Upper lobe of left lung (tissue), 4 donors: ENCODE measurements around the gene ARFGAP2.

Experiments
- EP300 ChIP-seq, 4 donors: sonication (generic); formaldehyde crosslinking; IDR thresholded peaks; one replicate each; pipeline ENCODE4 v1.5.1; 2017; ENCODE audit warnings: antibody characterized with exemption in 4 of 4, control low read depth in 2 of 4
- POLR2A ChIP-seq, 4 donors: fragments of 450-650 bp; IDR thresholded peaks; one replicate each; pipeline ENCODE4 v1.5.1; 2016 to 2017; ENCODE audit warnings: antibody characterized with exemption in 4 of 4, mild to moderate bottlenecking in 2 of 4
- TF ChIP-seq, protein P1 (sequence below), 6 experiments: fragments of 450-650 bp in 4 of 6; fragments of 200-600 bp in 2 of 6; sonication (generic) in 2 of 6; IDR thresholded peaks; one replicate each; pipeline ENCODE4 v1.5.1; 2016 to 2019; ENCODE audit warnings: antibody characterized with exemption in 6 of 6

DNA sequence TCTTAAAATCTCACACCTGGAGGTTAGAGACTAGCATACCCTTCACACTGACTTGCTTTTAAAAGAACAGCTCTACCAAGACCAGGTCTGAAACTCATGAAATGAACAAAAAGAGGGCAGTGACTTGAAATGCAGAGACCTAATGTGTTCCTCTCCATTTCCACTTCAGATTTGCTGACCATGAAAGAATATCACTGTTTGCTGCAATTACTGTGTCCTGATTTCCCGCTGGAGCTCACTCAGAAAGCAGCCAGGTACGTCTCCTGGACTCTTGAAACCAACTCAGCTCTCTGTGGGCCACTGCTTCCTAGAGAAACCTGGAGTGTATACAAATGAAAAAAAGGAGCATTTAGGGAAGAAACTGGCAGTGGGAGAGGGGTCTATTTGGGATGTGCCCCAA lies 39.2 kb downstream of the ARFGAP2 start:
- TF ChIP-seq, protein P1, sequence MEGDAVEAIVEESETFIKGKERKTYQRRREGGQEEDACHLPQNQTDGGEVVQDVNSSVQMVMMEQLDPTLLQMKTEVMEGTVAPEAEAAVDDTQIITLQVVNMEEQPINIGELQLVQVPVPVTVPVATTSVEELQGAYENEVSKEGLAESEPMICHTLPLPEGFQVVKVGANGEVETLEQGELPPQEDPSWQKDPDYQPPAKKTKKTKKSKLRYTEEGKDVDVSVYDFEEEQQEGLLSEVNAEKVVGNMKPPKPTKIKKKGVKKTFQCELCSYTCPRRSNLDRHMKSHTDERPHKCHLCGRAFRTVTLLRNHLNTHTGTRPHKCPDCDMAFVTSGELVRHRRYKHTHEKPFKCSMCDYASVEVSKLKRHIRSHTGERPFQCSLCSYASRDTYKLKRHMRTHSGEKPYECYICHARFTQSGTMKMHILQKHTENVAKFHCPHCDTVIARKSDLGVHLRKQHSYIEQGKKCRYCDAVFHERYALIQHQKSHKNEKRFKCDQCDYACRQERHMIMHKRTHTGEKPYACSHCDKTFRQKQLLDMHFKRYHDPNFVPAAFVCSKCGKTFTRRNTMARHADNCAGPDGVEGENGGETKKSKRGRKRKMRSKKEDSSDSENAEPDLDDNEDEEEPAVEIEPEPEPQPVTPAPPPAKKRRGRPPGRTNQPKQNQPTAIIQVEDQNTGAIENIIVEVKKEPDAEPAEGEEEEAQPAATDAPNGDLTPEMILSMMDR (IDR thresholded peaks at IDR 0.05) = no peak
- no peak for TF ChIP-seq EP300 (IDR thresholded peaks at IDR 0.05)
- TF ChIP-seq POLR2A (IDR thresholded peaks at IDR 0.05) = no peak
